ENCODE measurements around the gene BIRC2.
A peak's percentile ranks its signal among the peaks of the same experiment; 100 is the strongest.

BIRC2 gene

GRCh38 chr11:102319544-102319943, 27.5 kb upstream of the BIRC2 start:
- no peak for TF ChIP-seq CTCF (IDR thresholded peaks at IDR 0.05; ENCODE audit: insufficient read depth, low read length, poor library complexity, severe bottlenecking)
- no peaks in the 10 kb centered on the region for H3K36me3 ChIP-seq (ENCODE audit: control insufficient read depth, insufficient read depth, low read length)
- DNase-seq (ENCODE audit: extremely low read depth, insufficient read length), result no peak

GRCh38 chr11:102320188-102320587, 26.8 kb upstream of the BIRC2 start:
- no peak for DNase-seq (ENCODE audit: extremely low read depth, insufficient read length)
- H3K4me3 ChIP-seq (replicated peaks; ENCODE audit: low read depth, low read length), result peak overlapping the region; percentile 68
- H3K27me3 ChIP-seq (replicated peaks; ENCODE audit: control insufficient read depth, insufficient read depth, low read length), result no peaks in the 10 kb centered on the region
- TF ChIP-seq CTCF (IDR thresholded peaks at IDR 0.05; ENCODE audit: insufficient read depth, low read length, poor library complexity, severe bottlenecking), result no peak
- no peaks in the 10 kb centered on the region for H3K36me3 ChIP-seq (ENCODE audit: control insufficient read depth, insufficient read depth, low read length)

More at GRCh38 chr11:102319544-102319943, 27.5 kb upstream of the BIRC2 start:
- Histone ChIP-seq H3K27me3 (replicated peaks; ENCODE audit: control insufficient read depth, insufficient read depth, low read length) (no peaks in the 10 kb centered on the region), H3K4me3 (replicated peaks; ENCODE audit: low read depth, low read length) (peak overlapping the region; percentile 68)

GRCh38 chr11:102320679-102321078, 26.3 kb upstream of the BIRC2 start:
- H3K36me3 ChIP-seq (ENCODE audit: control insufficient read depth, insufficient read depth, low read length), result no peaks in the 10 kb centered on the region
- no peak for TF ChIP-seq CTCF (IDR thresholded peaks at IDR 0.05; ENCODE audit: insufficient read depth, low read length, poor library complexity, severe bottlenecking)
- DNase-seq (ENCODE audit: extremely low read depth, insufficient read length), result no peak
- no peaks in the 10 kb centered on the region for H3K27me3 ChIP-seq (replicated peaks; ENCODE audit: control insufficient read depth, insufficient read depth, low read length)
- peak overlapping the region; percentile 68 for H3K4me3 ChIP-seq (replicated peaks; ENCODE audit: low read depth, low read length)

GRCh38 chr11:102322560-102322959, 24.5 kb upstream of the BIRC2 start:
- no peak for DNase-seq (ENCODE audit: extremely low read depth, insufficient read length)
- H3K36me3 ChIP-seq (ENCODE audit: control insufficient read depth, insufficient read depth, low read length), result peaks cover 5% of the 10 kb centered on the region
- peak overlapping the region; percentile 68 for H3K4me3 ChIP-seq (replicated peaks; ENCODE audit: low read depth, low read length)
- TF ChIP-seq CTCF (IDR thresholded peaks at IDR 0.05; ENCODE audit: insufficient read depth, low read length, poor library complexity, severe bottlenecking), result no peak
- H3K27me3 ChIP-seq (replicated peaks; ENCODE audit: control insufficient read depth, insufficient read depth, low read length), result no peaks in the 10 kb centered on the region

- no peak overlapping the region for H3K4me3 ChIP-seq (replicated peaks; ENCODE audit: low read depth, low read length)
- H3K27me3 ChIP-seq (replicated peaks; ENCODE audit: control insufficient read depth, insufficient read depth, low read length), result no peaks in the 10 kb centered on the region
- no peak for TF ChIP-seq CTCF (IDR thresholded peaks at IDR 0.05; ENCODE audit: insufficient read depth, low read length, poor library complexity, severe bottlenecking)
- H3K36me3 ChIP-seq (ENCODE audit: control insufficient read depth, insufficient read depth, low read length), result peaks cover 5% of the 10 kb centered on the region
- no peak for DNase-seq (ENCODE audit: extremely low read depth, insufficient read length)
Measured at GRCh38 chr11:102323542-102324251, 23.3 kb upstream of the BIRC2 start.
